K562 (cell line): ENCODE data around the gene LGR6. TPM values are rescaled to one million over a fixed set of nuclear protein-coding genes. Genes with fewer than 3 reads are reported as not detected.

Experiments used
- HMG20A ChIP-seq: fragments of 450-650 bp; formaldehyde crosslinking; conservative IDR thresholded peaks from 2 replicates; pipeline ENCODE4 v1.4.0; 2020; ENCODE audit warnings: mild to moderate bottlenecking, mixed read lengths
- MITF ChIP-seq: IDR thresholded peaks from 2 replicates; pipeline ENCODE4 v1.6.1; 2014; ENCODE audit warnings: antibody characterized with exemption
- NFATC3 ChIP-seq: fragments of 450-650 bp; IDR thresholded peaks from 2 replicates; pipeline ENCODE4 v1.6.1; 2017; ENCODE audit warnings: mild to moderate bottlenecking
- POLR2H ChIP-seq: IDR thresholded peaks from 2 replicates; pipeline ENCODE4 v1.6.1; 2016; ENCODE audit warnings: missing genetic modification characterization, low read depth, mild to moderate bottlenecking, control low read depth, missing compliant biosample characterization, moderate library complexity
- POU5F1 ChIP-seq: fragments of 150-350 bp; IDR thresholded peaks from 2 replicates; pipeline ENCODE4 v1.6.1; 2014; ENCODE audit warnings: borderline replicate concordance, low read length, low read depth, mild to moderate bottlenecking; ENCODE audit not compliant: partially characterized antibody
- PURB ChIP-seq: sonication (generic); formaldehyde crosslinking; IDR thresholded peaks from 2 replicates; pipeline ENCODE4 v1.9.0; 2021; ENCODE audit warnings: low read depth, mild to moderate bottlenecking, missing genetic modification reagents
- RHOXF2B ChIP-seq: fragments of 250-450 bp; sonication (Bioruptor Pico); conservative IDR thresholded peaks from 2 replicates; pipeline ENCODE4 v1.5.1; 2021
- ZNF274 ChIP-seq: IDR thresholded peaks from 2 replicates; pipeline ENCODE4 v1.6.1; 2011; ENCODE audit warnings: low read depth, mild to moderate bottlenecking, low read length, moderate library complexity, borderline replicate concordance
- ZNF354B ChIP-seq: fragments of 250-450 bp; sonication (Bioruptor Pico); IDR thresholded peaks from 2 replicates; pipeline ENCODE4 v1.4.0; 2020
- polyA plus RNA-seq, 8 experiments: library from polyadenylated mRNA; depleted of rRNA in 4 of 8; stranded (reverse) in 5 of 8; unstranded in 3 of 8; fragments of >200 nt; fragmentation: Nextera tagmentation in 2 of 8; fragmentation: Illumina TruSeq in 1 of 8; extraction: Ambion mirVana in 2 of 8; extraction: Trizol in 1 of 8; gene quantifications; 2 replicates each; pipeline versions ENCODE4 v1.2.1 to v1.2.3, GENCODE V29; 2011 to 2014; ENCODE audit warnings: inconsistent platforms in 1 of 8, missing spikeins in 1 of 8
- total RNA-seq, 7 experiments: library from RNA; depleted of rRNA in 6 of 7; stranded (reverse); fragments of >200 nt in 6 of 7; fragmentation: Illumina TruSeq in 2 of 7; extraction: Trizol in 2 of 7; gene quantifications; 2 replicates each; pipeline versions ENCODE4 v1.2.1 to v1.2.3, GENCODE V29; 2011 to 2021; ENCODE audit warnings: low replicate concordance in 1 of 7
- TF ChIP-seq, protein P1 (sequence below): fragments of 450-650 bp; IDR thresholded peaks from 2 replicates; pipeline ENCODE4 v1.6.1; 2016; ENCODE audit warnings: low read depth
- TF ChIP-seq, protein P2 (sequence below): fragments of 250-450 bp; sonication (Bioruptor Pico); IDR thresholded peaks from 2 replicates; pipeline ENCODE4 v1.4.0; 2020
- TF ChIP-seq, protein P3 (sequence below): fragments of 250-450 bp; sonication (Bioruptor Pico); IDR thresholded peaks from 2 replicates; pipeline ENCODE4 v1.8.0; 2021; ENCODE audit warnings: borderline replicate concordance, mild to moderate bottlenecking, moderate library complexity; ENCODE audit not compliant: poor library complexity, severe bottlenecking

LGR6 gene
- total and polyA plus RNA-seq, 9 of the 15 experiments (the other 6 are each of a cell fraction or from before 2014, with no cell fraction given), result 0.01 to 0.54 (median 0.17) TPM; not detected in 1

- TF ChIP-seq, protein P1, sequence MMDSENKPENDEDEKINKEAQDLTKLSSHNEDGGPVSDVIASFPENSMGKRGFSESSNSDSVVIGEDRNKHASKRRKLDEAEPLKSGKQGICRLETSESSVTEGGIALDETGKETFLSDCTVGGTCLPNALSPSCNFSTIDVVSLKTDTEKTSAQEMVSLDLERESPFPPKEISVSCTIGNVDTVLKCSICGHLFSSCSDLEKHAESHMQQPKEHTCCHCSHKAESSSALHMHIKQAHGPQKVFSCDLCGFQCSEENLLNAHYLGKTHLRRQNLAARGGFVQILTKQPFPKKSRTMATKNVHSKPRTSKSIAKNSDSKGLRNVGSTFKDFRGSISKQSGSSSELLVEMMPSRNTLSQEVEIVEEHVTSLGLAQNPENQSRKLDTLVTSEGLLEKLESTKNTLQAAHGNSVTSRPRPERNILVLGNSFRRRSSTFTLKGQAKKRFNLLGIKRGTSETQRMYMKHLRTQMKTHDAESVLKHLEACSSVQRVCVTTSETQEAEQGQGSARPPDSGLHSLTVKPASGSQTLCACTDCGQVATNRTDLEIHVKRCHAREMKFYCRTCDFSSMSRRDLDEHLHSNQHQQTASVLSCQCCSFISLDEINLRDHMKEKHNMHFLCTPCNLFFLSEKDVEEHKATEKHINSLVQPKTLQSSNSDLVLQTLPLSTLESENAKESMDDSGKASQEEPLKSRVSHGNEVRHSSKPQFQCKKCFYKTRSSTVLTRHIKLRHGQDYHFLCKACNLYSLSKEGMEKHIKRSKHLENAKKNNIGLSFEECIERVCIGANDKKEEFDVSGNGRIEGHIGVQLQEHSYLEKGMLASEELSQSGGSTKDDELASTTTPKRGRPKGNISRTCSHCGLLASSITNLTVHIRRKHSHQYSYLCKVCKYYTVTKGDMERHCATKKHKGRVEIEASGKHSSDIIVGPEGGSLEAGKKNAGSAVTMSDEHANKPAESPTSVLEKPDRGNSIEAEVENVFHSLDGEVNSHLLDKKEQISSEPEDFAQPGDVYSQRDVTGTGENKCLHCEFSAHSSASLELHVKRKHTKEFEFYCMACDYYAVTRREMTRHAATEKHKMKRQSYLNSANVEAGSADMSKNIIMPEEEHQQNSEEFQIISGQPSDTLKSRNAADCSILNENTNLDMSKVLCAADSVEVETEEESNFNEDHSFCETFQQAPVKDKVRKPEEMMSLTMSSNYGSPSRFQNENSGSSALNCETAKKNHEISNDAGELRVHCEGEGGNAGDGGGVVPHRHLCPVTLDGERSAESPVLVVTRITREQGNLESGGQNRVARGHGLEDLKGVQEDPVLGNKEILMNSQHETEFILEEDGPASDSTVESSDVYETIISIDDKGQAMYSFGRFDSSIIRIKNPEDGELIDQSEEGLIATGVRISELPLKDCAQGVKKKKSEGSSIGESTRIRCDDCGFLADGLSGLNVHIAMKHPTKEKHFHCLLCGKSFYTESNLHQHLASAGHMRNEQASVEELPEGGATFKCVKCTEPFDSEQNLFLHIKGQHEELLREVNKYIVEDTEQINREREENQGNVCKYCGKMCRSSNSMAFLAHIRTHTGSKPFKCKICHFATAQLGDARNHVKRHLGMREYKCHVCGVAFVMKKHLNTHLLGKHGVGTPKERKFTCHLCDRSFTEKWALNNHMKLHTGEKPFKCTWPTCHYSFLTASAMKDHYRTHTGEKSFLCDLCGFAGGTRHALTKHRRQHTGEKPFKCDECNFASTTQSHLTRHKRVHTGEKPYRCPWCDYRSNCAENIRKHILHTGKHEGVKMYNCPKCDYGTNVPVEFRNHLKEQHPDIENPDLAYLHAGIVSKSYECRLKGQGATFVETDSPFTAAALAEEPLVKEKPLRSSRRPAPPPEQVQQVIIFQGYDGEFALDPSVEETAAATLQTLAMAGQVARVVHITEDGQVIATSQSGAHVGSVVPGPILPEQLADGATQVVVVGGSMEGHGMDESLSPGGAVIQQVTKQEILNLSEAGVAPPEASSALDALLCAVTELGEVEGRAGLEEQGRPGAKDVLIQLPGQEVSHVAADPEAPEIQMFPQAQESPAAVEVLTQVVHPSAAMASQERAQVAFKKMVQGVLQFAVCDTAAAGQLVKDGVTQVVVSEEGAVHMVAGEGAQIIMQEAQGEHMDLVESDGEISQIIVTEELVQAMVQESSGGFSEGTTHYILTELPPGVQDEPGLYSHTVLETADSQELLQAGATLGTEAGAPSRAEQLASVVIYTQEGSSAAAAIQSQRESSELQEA, result no peak
- TF ChIP-seq POLR2H (tag) (no peak), POU5F1 (no peak), ZNF354B (CRISPR knock-in tag) (no peak), ZNF274 (no peak), HMG20A (CRISPR knock-in tag) (no peak), RHOXF2B (CRISPR knock-in tag) (no peak), NFATC3 (no peak), MITF (no peak), PURB (no peak)
- TF ChIP-seq, protein P2, sequence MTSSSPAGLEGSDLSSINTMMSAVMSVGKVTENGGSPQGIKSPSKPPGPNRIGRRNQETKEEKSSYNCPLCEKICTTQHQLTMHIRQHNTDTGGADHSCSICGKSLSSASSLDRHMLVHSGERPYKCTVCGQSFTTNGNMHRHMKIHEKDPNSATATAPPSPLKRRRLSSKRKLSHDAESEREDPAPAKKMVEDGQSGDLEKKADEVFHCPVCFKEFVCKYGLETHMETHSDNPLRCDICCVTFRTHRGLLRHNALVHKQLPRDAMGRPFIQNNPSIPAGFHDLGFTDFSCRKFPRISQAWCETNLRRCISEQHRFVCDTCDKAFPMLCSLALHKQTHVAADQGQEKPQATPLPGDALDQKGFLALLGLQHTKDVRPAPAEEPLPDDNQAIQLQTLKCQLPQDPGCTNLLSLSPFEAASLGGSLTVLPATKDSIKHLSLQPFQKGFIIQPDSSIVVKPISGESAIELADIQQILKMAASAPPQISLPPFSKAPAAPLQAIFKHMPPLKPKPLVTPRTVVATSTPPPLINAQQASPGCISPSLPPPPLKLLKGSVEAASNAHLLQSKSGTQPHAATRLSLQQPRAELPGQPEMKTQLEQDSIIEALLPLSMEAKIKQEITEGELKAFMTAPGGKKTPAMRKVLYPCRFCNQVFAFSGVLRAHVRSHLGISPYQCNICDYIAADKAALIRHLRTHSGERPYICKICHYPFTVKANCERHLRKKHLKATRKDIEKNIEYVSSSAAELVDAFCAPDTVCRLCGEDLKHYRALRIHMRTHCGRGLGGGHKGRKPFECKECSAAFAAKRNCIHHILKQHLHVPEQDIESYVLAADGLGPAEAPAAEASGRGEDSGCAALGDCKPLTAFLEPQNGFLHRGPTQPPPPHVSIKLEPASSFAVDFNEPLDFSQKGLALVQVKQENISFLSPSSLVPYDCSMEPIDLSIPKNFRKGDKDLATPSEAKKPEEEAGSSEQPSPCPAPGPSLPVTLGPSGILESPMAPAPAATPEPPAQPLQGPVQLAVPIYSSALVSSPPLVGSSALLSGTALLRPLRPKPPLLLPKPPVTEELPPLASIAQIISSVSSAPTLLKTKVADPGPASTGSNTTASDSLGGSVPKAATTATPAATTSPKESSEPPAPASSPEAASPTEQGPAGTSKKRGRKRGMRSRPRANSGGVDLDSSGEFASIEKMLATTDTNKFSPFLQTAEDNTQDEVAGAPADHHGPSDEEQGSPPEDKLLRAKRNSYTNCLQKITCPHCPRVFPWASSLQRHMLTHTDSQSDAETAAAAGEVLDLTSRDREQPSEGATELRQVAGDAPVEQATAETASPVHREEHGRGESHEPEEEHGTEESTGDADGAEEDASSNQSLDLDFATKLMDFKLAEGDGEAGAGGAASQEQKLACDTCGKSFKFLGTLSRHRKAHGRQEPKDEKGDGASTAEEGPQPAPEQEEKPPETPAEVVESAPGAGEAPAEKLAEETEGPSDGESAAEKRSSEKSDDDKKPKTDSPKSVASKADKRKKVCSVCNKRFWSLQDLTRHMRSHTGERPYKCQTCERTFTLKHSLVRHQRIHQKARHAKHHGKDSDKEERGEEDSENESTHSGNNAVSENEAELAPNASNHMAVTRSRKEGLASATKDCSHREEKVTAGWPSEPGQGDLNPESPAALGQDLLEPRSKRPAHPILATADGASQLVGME, result no peak
- TF ChIP-seq, protein P3, sequence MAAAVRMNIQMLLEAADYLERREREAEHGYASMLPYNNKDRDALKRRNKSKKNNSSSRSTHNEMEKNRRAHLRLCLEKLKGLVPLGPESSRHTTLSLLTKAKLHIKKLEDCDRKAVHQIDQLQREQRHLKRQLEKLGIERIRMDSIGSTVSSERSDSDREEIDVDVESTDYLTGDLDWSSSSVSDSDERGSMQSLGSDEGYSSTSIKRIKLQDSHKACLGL, result no peak
Observed at GRCh38 chr1:202200112-202200548, 6.5 kb downstream of the LGR6 start (continued).
